Heart left ventricle (tissue), 16 donors: Measurements from ENCODE around the gene DGKE. TPM values are rescaled to one million over a fixed set of nuclear protein-coding genes. Genes with fewer than 3 reads are reported as not detected.

Experiments
- ATAC-seq, 4 donors: fragments of 200-7000 bp; cut with Tn5 transposase; one replicate each; pipeline ENCODE4 v1.9.1; 2020 to 2022; ENCODE audit warnings: moderate library complexity in 4 of 4, mild to moderate bottlenecking in 3 of 4, moderate number of reproducible peaks in 1 of 4
- DNase-seq, 5 donors: peaks; one replicate each; pipeline ENCODE4 v3.0.0-alpha.2; 2020
- H3K27ac ChIP-seq, 12 donors: fragments of 200-600 bp; sonication (generic) in 4 of 12; one replicate each; pipeline versions ENCODE4 v1.5.0 to v1.8.0; 2016 to 2022; ENCODE audit warnings: mild to moderate bottlenecking in 2 of 12
- H3K27me3 ChIP-seq, 9 donors: fragments of 200-600 bp; sonication (generic) in 2 of 9; one replicate each; pipeline versions ENCODE4 v1.5.1 to v1.8.0; 2016 to 2022; ENCODE audit warnings: mild to moderate bottlenecking in 3 of 9
- H3K36me3 ChIP-seq, 9 donors: fragments of 200-600 bp; sonication (generic) in 2 of 9; one replicate each; pipeline versions ENCODE4 v1.5.0 to v1.8.0; 2018 to 2022; ENCODE audit warnings: mild to moderate bottlenecking in 2 of 9
- H3K4me1 ChIP-seq, 12 donors: fragments of 200-600 bp; sonication (generic) in 4 of 12; one replicate each; pipeline versions ENCODE4 v1.5.0 to v1.8.0; 2016 to 2022; ENCODE audit warnings: mild to moderate bottlenecking in 3 of 12
- H3K4me3 ChIP-seq, 12 donors: fragments of 200-600 bp; sonication (generic) in 4 of 12; one replicate each; pipeline versions ENCODE4 v1.5.0 to v1.8.0; 2017 to 2022; ENCODE audit warnings: mild to moderate bottlenecking in 9 of 12, moderate library complexity in 4 of 12
- H3K9me3 ChIP-seq, 12 donors: fragments of 200-600 bp; sonication (generic) in 4 of 12; one replicate each; pipeline versions ENCODE4 v1.5.0 to v1.8.0; 2016 to 2022; ENCODE audit warnings: mild to moderate bottlenecking in 1 of 12
- CTCF ChIP-seq, 12 donors: fragments of 200-600 bp; sonication (generic) in 4 of 12; IDR thresholded peaks; one replicate each; pipeline versions ENCODE4 v1.5.0 to v1.8.0; 2018 to 2022; ENCODE audit warnings: antibody characterized with exemption in 12 of 12, mild to moderate bottlenecking in 5 of 12
- POLR2A ChIP-seq, 2 donors: fragments of 450-650 bp; IDR thresholded peaks; one replicate each; pipeline ENCODE4 v1.6.1; 2017; ENCODE audit warnings: antibody characterized with exemption in 2 of 2, mild to moderate bottlenecking in 2 of 2, moderate library complexity in 2 of 2
- WGBS, 4 donors: extraction: QIAGEN DNeasy Blood & Tissue Kit in 2 of 4; methylation state at CpG; one replicate each; pipeline versions ENCODE4 v1.1.5 to v1.1.7; 2013 to 2018; 5-methylcytosine and 5-hydroxymethylcytosine counted together
- intact Hi-C, 10 donors: fragments of 100-400 bp; cut with DNase I; formaldehyde crosslinking; loops; one replicate each; pipeline versions ENCODE4 v1.11.1 to v1.14.2; 2022
- polyA plus RNA-seq, 2 donors: library from polyadenylated mRNA; stranded (reverse); fragments of 200-250 nt; gene quantifications; one replicate each; pipeline ENCODE4 v1.2.3, GENCODE V29; 2013
- total RNA-seq, 9 donors: library from RNA; depleted of rRNA in 2 of 9; stranded (reverse); fragments of >200 nt in 2 of 9; fragmentation: NEBNext Ultra II Directional in 3 of 9; extraction: Animal tissue kit (Norgen Biotek cat#: 25700) in 3 of 9; gene quantifications; one replicate each; pipeline versions ENCODE4 v1.1.0 to v1.2.4, GENCODE V29; 2016 to 2023
- donor health status: ischemic (EF 13 %, LVEDD 7.1; RV severe dilation, severe dysfunction).
- donor health status: healthy with polysubstance abuse.
- donor health status: DM: no; HTN: yes; CAD: no.
- donor health status: DM: no; HTN: no; CAD: no.
- donor health status: ischemic (EF 25% LVEDD 6.9; RV normal size, moderate dysfunction).
- donor health status: ischemic (EF 25% LVEDD 5.7; RV mildly dilated, moderate dysfunction).
- donor health status: healthy.
- donor health status: DM: yes; HTN: yes; CAD: no.
- donor health status: ischemic (EF 35%, LVEDD 5.7; RV mildly dilated, moderate dysfunction).
- donor health status: nonischemic (EF 11% LVEDD 7.7; RV severe dilation, severe dysfunction).
- donor health status: DM: yes; HTN: yes; CAD: no.
- donor health status: PGD.
- donor health status: ischemic (EF 29% LVEDD 5.4; RV normal size, mild dysfunction).
- donor health status: nonischemic (EF 23%, LVEDD 6.1; RV moderate dilation, normal function).

DGKE gene
- total and polyA plus RNA-seq, 11 donors = 0.96 to 4.1 (median 2.8) TPM

- TF ChIP-seq CTCF (IDR thresholded peaks at IDR 0.05) (no peak), POLR2A (IDR thresholded peaks at IDR 0.05) (no peak)
- H3K4me1 ChIP-seq = no peaks in the 10 kb centered on the region
- DNase-seq (no peak), ATAC-seq (no peak)
- no peak overlapping the region for H3K4me3 ChIP-seq
- intact Hi-C loops = no loop called here
- no peaks in the 10 kb centered on the region for H3K9me3 ChIP-seq
- no peaks in the 10 kb centered on the region for H3K27me3 ChIP-seq
- H3K27ac ChIP-seq = no peak overlapping the region
- H3K36me3 ChIP-seq = peaks cover 0 to 4% (median 0%) of the 10 kb centered on the region in 9 donors
- 87 to 92% (median 91%) methylated on average over 12 of the region's 12 CpGs for WGBS, 4 donors
Measured at GRCh38 chr17:56810891-56811775, 22.8 kb upstream of the DGKE start.

GRCh38 chr17:56812901-56813388, 21.0 kb upstream of the DGKE start:
- Histone ChIP-seq H3K4me3 (no peak overlapping the region), H3K9me3 (no peaks in the 10 kb centered on the region), H3K36me3 (peaks cover 0 to 4% (median 0%) of the 10 kb centered on the region in 9 donors), H3K27me3 (no peaks in the 10 kb centered on the region), H3K27ac (no peak overlapping the region), H3K4me1 (no peaks in the 10 kb centered on the region)
- DNase-seq (no peak), ATAC-seq (no peak)
- intact Hi-C loops = no loop called here
- no peak for TF ChIP-seq POLR2A (IDR thresholded peaks at IDR 0.05)
- no peak for TF ChIP-seq CTCF (IDR thresholded peaks at IDR 0.05)
- WGBS, 4 donors = 51 to 74% (median 66%) methylated on average over 7 of the region's 7 CpGs

- 66 to 76% (median 74%) methylated on average over 6 of the region's 6 CpGs for WGBS, 4 donors
- TF ChIP-seq POLR2A (IDR thresholded peaks at IDR 0.05) (no peak), CTCF (IDR thresholded peaks at IDR 0.05) (no peak)
- H3K4me3 ChIP-seq = no peak overlapping the region
- no peaks in the 10 kb centered on the region for H3K27me3 ChIP-seq
- ATAC-seq (no peak), DNase-seq (no peak)
- H3K27ac ChIP-seq = no peak overlapping the region
- intact Hi-C loops = no loop called here
- H3K9me3 ChIP-seq = no peaks in the 10 kb centered on the region
- peaks cover 0 to 9% (median 4%) of the 10 kb centered on the region in 12 donors for H3K4me1 ChIP-seq
- peaks cover 0 to 4% (median 0%) of the 10 kb centered on the region in 9 donors for H3K36me3 ChIP-seq
Measured at GRCh38 chr17:56815711-56816110, 18.2 kb upstream of the DGKE start.

GRCh38 chr17:56817066-56817465, 16.9 kb upstream of the DGKE start:
- ATAC-seq = no peak
- no peak overlapping the region for H3K27ac ChIP-seq
- H3K27me3 ChIP-seq = no peaks in the 10 kb centered on the region
- no peak overlapping the region for H3K4me3 ChIP-seq
- H3K4me1 ChIP-seq = peaks cover 0 to 16% (median 5%) of the 10 kb centered on the region in 12 donors
- intact Hi-C loops = no loop called here
- no peaks in the 10 kb centered on the region for H3K9me3 ChIP-seq
- no peak for TF ChIP-seq POLR2A (IDR thresholded peaks at IDR 0.05)
- TF ChIP-seq CTCF (IDR thresholded peaks at IDR 0.05) = no peak
- H3K36me3 ChIP-seq = peaks cover 0 to 4% (median 0%) of the 10 kb centered on the region in 9 donors
- DNase-seq = no peak
